Glomerular visceral epithelial cell (primary cell): ENCODE results near the gene JPH3.

Experiments used
- DNase-seq: peaks from one replicate; pipeline ENCODE4 v3.0.0-alpha.2; 2016; ENCODE audit errors: extremely low spot score

Gene JPH3

DNA sequence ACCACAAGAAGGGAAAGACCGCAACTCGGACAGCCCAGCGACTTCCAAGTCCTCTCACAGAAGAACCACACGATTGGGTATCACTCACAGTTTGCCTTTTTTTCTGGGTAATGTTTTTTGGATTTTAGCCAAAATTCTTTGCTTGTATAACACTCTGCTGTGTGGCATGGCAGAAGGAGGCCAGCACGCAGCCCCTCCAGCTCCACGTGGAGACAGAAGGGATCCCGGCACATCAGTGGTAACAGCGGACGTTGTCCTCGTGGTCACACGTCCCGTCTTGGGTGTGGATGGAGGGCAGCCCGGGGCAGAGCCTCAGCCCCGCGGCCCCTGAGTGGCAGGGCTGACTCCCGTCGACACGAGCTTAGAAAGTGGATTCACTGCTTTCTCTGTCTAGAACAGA lies 94.4 kb downstream of the JPH3 start:
- no peak for DNase-seq

GRCh38 chr16:87697256-87697655 lies 94.9 kb downstream of the JPH3 start:
- no peak for DNase-seq

DNA sequence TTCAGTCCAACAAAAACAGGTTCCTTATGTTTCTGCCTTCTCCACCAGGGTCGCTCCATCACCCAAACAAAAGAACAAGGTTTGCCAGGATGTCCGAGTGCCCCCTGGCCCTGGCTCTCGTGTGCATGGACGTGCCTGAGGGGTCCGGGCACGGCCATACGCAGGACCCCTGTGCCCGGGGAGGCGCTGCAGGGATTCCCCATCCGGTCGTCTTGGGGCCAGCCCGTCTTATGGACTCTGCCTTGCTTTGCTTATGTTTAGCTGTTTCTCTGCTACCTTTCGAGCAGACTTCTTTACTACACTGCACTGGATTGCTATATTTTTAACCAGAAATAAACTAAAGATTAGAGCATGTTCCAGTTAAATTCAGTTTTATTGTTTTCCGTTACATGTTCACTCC lies 95.5 kb downstream of the JPH3 start:
- no peak for DNase-seq

- DNase-seq: no peak
Measured at GRCh38 chr16:87698241-87698640, 95.9 kb downstream of the JPH3 start.

DNA sequence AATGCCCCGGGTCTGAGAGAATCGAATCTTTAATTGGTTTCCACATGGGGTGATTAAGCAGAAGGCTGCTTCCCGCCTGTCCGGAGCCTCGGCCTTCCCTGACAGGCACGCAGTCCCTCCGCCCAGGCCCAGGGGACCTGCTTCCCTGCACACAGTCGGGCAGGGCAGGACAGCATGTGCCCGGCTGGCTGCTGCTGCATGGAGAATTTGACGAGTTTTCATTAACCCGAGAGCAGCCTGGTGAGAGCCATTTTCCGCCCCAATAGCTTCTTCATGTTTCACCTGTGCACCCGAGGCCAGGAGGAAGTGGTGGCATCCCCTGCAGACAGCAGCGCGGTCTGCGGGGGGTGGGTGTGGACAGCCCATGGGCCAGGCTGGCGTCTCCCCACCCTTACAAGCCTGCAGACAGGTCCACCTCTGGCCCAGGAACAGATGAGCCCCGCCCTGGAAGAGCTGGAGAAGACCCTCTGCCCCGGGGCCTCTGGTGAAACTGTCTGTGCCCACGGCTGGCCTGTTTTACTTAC lies 96.4 kb downstream of the JPH3 start:
- DNase-seq: no peak

DNA sequence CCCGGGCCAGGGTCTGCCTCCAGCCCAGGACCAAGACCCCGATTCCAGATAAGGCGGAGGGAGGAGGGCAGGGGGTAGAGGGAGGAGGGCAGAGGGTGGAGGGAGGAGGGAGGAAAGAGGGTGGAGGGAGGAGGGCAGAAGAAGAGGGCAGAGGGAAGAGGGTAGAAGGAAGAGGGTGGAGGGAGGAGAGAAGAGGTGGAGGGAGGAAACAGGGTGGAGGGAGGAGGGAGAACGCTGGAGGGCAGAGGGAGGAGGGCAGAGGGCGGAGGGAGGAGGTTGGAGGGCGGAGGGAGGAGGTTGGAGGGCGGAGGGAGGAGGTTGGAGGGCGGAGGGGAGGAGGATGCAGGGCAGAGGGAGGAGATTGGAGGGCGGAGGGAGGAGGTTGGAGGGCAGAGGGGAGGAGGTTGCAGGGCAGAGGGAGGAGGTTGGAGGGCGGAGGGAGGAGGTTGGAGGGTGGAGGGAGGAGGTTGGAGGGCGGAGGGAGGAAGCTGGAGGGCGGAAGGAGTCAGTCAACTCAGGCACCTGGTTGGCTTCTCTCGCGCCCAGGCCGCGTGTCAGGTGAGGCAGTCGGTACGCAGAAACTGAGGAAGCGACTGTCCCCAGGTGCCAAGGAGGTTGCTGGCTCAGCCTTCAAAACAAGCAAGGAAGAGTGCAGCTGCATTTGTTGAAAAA lies 98.2 kb downstream of the JPH3 start:
- no peak for DNase-seq

- no peak for DNase-seq
Measured at GRCh38 chr16:87701078-87701460, 98.8 kb downstream of the JPH3 start.

DNA sequence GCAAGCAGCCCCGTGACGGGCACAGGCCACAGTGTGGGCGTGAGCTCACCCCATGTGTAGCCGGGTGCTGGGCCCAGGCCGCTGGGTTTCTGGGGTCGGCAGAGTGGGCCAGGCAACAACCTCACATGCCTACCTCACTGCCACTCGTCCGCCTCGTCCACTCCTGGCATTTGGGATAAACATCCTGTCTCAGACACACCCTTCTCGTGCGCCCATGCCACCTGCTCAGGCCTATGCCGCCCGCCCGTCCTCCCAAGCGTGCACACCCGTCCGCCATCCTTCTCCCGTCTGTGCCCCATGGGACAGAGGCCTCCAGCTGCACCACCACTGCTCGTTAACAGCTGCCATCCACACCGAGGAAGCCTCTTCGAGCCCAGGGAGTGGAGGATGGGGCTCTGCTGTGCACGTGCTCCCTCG lies 99.2 kb downstream of the JPH3 start:
- DNase-seq: no peak

GRCh38 chr16:87702325-87702811 lies 100.1 kb downstream of the JPH3 start:
- DNase-seq: no peak

GRCh38 chr16:87703071-87703470 lies 100.8 kb downstream of the JPH3 start:
- DNase-seq: no peak

DNA sequence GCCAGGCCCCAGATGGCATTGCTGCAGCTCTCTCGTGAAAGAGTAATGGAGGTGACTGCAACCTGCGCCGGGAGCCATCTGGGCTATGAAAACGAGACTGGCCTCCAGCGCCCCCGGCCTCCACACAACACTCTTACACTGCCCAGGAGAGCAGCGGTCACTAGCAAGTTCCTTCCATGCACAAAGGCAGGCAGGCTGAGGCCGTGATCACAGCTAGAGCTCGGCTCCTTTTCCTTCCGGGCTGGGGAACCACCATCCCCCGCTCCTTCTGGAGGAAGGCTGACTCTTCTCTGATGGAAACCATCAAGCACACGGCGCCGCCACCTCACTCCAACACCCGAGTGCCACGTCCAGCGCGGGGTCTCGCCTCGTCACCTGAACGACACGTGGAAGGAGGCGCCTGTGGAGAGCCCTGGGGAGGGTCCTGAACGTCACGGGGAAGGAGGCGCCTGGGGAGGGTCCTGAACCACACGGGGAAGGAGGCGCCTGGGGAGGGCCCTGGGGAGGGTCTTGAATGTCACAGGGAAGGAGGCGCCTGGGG lies 101.6 kb downstream of the JPH3 start:
- DNase-seq: no peak

DNA sequence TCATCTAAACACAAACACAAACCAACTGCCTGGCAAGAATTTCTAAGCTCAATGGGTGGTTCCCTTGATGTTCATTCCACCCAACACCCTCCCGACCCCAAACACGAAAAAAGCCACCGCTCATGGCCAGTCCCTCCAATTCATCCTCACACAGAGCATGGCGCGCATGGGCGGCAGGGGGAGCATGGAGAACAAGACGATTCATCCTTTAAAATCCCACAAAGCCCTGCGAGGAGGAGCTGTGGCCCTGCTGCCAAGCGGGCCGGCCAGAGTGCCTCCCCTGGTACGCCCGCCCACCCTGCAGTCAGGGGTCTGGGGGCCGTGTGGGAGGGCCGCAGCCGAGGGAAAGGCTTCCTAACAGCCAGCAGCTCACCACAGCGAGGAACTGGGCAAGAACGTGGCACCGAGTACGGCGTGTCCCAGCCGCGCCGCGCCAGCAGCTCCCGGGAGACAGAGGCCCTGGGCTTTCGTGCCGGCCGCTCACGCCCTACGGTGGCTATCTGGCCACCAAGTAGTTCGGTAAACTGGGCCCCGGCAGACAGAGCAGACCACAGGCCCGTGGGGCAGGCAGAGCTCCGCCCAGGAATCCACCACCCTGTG lies 102.5 kb downstream of the JPH3 start:
- no peak for DNase-seq

GRCh38 chr16:87705771-87706277 lies 103.5 kb downstream of the JPH3 start:
- DNase-seq: no peak

DNA sequence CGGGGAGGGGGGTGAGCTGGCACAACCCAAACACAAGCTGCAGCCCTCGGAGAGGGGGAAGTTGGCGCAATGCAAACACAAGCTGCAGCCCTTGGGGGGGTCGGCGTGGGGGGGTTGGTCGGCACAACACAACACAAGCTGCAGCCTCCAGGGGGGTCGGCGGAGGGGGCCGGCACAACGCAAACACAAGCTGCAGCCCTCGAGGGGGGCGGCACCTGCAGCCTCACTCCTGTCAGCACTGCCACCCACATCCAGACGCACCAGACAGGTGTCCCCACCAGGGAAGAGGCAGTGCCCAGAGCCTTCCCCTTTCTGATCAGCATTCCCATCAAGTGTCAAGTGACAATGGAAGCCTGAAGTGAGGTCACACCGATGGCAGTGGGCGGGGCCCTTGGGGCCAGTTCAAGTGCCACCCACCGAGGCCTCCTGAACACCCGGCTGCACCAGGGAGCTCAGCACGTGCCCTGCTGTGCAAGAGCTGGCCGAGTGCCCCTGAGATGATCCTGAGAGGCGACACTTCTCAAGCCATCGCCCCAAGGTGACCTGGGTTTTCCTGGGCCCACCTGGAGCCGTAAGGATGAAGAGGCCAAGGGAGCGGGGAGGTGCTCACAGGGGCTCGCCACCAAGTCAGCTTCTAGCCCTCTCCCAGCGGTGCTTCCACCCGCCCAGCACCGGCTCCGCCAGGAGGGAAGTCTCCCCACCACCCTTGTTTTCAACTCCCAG lies 104.1 kb downstream of the JPH3 start:
- DNase-seq: no peak

GRCh38 chr16:87707097-87707496 lies 104.8 kb downstream of the JPH3 start:
- no peak for DNase-seq

DNA sequence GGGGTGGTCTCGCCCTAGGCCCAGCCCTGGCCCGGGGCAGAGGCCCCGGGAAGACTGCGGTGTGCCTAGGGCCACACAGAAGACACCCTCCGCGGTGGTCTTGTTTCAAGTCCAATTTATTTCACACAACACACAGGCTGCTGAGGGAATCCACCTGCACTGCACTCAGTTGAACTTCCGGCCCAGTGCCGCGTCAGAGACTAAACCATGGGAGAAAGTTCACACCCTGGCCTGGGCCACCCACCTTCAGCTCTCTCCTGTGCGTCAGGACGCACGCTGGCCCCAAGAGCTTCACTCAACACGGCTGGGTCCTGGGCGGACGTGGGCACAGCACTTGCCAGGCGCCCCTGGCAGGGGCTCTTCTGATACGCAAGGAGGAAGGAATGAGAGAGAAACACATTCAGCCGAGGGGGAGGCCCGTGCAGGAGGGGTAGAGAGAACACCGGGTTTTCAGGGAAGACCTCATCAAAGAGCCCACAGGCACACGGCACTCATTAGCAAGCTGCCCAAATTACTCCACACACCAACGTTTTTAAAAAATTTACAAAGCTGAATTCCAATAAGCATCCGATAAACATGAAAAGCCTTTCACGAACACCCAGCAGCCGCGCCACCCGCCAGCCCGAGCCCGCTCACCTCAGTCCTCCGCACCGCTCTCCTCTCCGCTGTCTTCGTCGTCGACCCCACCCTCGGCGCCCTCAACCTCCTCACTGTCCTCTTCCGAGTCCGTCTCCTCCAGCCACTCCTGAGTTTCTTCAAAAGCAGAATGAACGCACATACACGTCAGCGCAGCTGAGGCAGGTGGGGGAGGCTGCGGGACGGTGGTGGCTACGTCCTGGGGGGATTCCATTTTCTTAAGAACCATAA lies 105.6 kb downstream of the JPH3 start:
- no peak for DNase-seq

GRCh38 chr16:87708881-87709638 lies 106.8 kb downstream of the JPH3 start:
- DNase-seq: no peak

- no peak for DNase-seq
Measured at GRCh38 chr16:87709677-87710076, 107.4 kb downstream of the JPH3 start.

GRCh38 chr16:87710887-87711286 lies 108.6 kb downstream of the JPH3 start:
- no peak for DNase-seq

DNA sequence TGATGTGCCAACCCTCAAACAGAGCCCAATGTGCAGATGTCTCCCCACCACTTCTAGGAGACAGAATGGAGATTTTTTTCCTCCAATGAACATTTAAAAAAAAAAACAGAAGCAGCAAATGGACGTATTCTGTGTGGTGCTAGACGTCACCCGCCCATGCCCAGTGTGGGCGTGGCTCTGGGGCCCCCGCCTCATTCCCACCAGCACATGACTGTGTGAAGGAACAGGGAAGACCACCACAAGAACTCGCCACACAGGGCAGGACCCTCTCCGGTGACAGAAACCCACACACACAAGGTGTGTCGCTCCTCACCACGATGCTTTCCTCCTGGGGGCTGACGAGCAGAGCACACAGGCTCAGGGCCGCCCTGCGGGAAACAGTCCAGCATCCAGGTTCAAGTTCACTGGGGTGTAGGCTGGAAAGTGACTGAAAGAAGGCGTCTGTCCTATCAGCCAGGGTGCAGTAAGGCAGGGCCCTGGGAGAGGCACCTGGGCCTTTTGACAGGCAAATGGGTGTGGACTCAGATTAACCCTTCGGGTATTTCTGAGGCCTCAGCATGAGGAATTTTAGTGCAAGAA lies 110.0 kb downstream of the JPH3 start:
- no peak for DNase-seq
